ENCODE measurements around the gene PRKCSH. TPM values are rescaled to one million over a fixed set of nuclear protein-coding genes. Genes with fewer than 3 reads are reported as not detected.

The PRKCSH gene
- total RNA-seq, 1 donor from 2014 or later: 311 TPM

GRCh38 chr19:11495481-11495880, 60.0 kb downstream of the PRKCSH start:
- intact Hi-C loops (cut with micrococcal nuclease): no loop called here

- intact Hi-C loops (cut with micrococcal nuclease): loop anchor here (1.0 kb wide), 2 partner anchors 9 to 91 kb away; partner anchors contain the start of gene ZNF653
Measured at GRCh38 chr19:11495885-11496284, 60.5 kb downstream of the PRKCSH start.

GRCh38 chr19:11496391-11497163, 61.1 kb downstream of the PRKCSH start:
- intact Hi-C loops (cut with micrococcal nuclease): loop anchor here (1.0 kb wide), 2 partner anchors 9 to 91 kb away; partner anchors contain the start of gene ZNF653

GRCh38 chr19:11499220-11499726, 63.8 kb downstream of the PRKCSH start:
- intact Hi-C loops (cut with micrococcal nuclease): no loop called here

- intact Hi-C loops (cut with micrococcal nuclease): loop anchor here (10.0 kb wide), 1 partner anchor 1395 kb away; the partner anchor contains the start of genes ANGPTL6 and PPAN
Measured at GRCh38 chr19:11499890-11500420, 64.5 kb downstream of the PRKCSH start.

Other genes starting within 250 kb of the PRKCSH start
- gene KANK2, start 238.1 kb upstream of the PRKCSH start, total RNA-seq: 0.64 and 2.2 TPM in 2 replicates
- gene ANGPTL8, start 196.0 kb upstream of the PRKCSH start, total RNA-seq: not detected in 2 replicates
- 0.27 and 0.66 TPM in 2 replicates for gene DOCK6, start 173.1 kb upstream of the PRKCSH start, total RNA-seq
- gene TSPAN16, start 139.5 kb upstream of the PRKCSH start, total RNA-seq: not detected in 2 replicates
- gene RAB3D, start 96.0 kb upstream of the PRKCSH start, total RNA-seq: 8.2 and 9.4 TPM in 2 replicates
- gene TMEM205, start 89.4 kb upstream of the PRKCSH start, total RNA-seq: 38.6 and 41.9 TPM in 2 replicates
- gene CCDC159, start 89.1 kb upstream of the PRKCSH start, total RNA-seq: 18.2 and 22.5 TPM in 2 replicates
- 2.5 and 2.6 TPM in 2 replicates for gene PLPPR2, start 80.2 kb upstream of the PRKCSH start, total RNA-seq
- gene SWSAP1, start 61.0 kb upstream of the PRKCSH start, total RNA-seq: 2.9 and 3.2 TPM in 2 replicates
- gene EPOR, start 51.3 kb upstream of the PRKCSH start, total RNA-seq: 5.2 and 6.4 TPM in 2 replicates
- gene RGL3, start 16.3 kb upstream of the PRKCSH start, total RNA-seq: not detected in 2 replicates
- not detected in 2 replicates for gene ODAD3, start 514 bp upstream of the PRKCSH start, total RNA-seq
- not detected in 2 replicates for gene ELAVL3, start 45.4 kb downstream of the PRKCSH start, total RNA-seq
- gene ZNF653, start 70.2 kb downstream of the PRKCSH start, total RNA-seq: 18.2 and 20.0 TPM in 2 replicates
- 28.9 and 29.6 TPM in 2 replicates for gene ECSIT, start 93.5 kb downstream of the PRKCSH start, total RNA-seq
- gene CNN1, start 103.2 kb downstream of the PRKCSH start, total RNA-seq: not detected in 2 replicates
- 64.3 and 64.6 TPM in 2 replicates for gene ELOF1, start 123.6 kb downstream of the PRKCSH start, total RNA-seq
- gene ACP5, start 142.0 kb downstream of the PRKCSH start, total RNA-seq: 29.0 and 29.6 TPM in 2 replicates
- 3.9 and 4.4 TPM in 2 replicates for gene ZNF627, start 161.8 kb downstream of the PRKCSH start, total RNA-seq

All from T-helper 1 cell treated with Interleukin-12 subunit alpha and Interleukin-12 subunit beta and Interleukin-4 antibody, amounts not matched to agents 30 ng/mL and 1 ng/mL, for 36 hours (primary cell).